DOHH2 (cell line): Measurements from ENCODE around the gene BRAP.

Experiments used
- H3F3A ChIP-seq: fragments of 200-600 bp; sonication (generic), shearing (Covaris generic); 2 replicates; pipeline ENCODE4 v1.6.0; 2016; ENCODE audit warnings: antibody characterized with exemption, mild to moderate bottlenecking; ENCODE audit not compliant: control insufficient read depth, insufficient read depth
- H3K27ac ChIP-seq: fragments of 200-600 bp; sonication (generic); 2 replicates; pipeline ENCODE4 v1.5.1; 2014; ENCODE audit warnings: low read depth, mild to moderate bottlenecking, low read length, moderate library complexity
- H3K27me3 ChIP-seq: fragments of 200-600 bp; sonication (generic); 2 replicates; pipeline ENCODE4 v1.6.1; 2014; ENCODE audit warnings: mild to moderate bottlenecking, low read length, mixed read lengths; ENCODE audit not compliant: control insufficient read depth
- H3K36me3 ChIP-seq: fragments of 200-600 bp; sonication (generic); 2 replicates; pipeline ENCODE4 v1.6.1; 2014; ENCODE audit warnings: mild to moderate bottlenecking, low read length, moderate library complexity, mixed read lengths; ENCODE audit not compliant: control insufficient read depth
- H3K4me1 ChIP-seq: fragments of 200-600 bp; sonication (generic); 2 replicates; pipeline ENCODE4 v1.6.1; 2014; ENCODE audit warnings: mild to moderate bottlenecking, low read length, mixed read lengths; ENCODE audit not compliant: control insufficient read depth
- H3K4me2 ChIP-seq: fragments of 200-600 bp; sonication (generic); 2 replicates; pipeline ENCODE4 v1.6.0; 2014; ENCODE audit warnings: mild to moderate bottlenecking, low read length, moderate library complexity
- H3K4me3 ChIP-seq: fragments of 200-600 bp; sonication (generic); 2 replicates; pipeline ENCODE4 v1.5.1; 2014; ENCODE audit warnings: mild to moderate bottlenecking, low read length, mixed read lengths
- H3K79me2 ChIP-seq: fragments of 200-600 bp; sonication (generic); 2 replicates; pipeline ENCODE4 v1.6.1; 2014; ENCODE audit warnings: mild to moderate bottlenecking, low read length, mixed read lengths; ENCODE audit not compliant: control insufficient read depth
- H3K9me2 ChIP-seq: fragments of 200-600 bp; sonication (generic); replicated peaks from 2 replicates; pipeline ENCODE4 v1.6.1; 2014; ENCODE audit warnings: mild to moderate bottlenecking, low read length, mixed read lengths; ENCODE audit not compliant: control insufficient read depth
- H3K9me3 ChIP-seq: fragments of 200-600 bp; sonication (generic); 2 replicates; pipeline ENCODE4 v1.6.1; 2014; ENCODE audit warnings: antibody characterized with exemption, low read length, mixed read lengths; ENCODE audit not compliant: control insufficient read depth, insufficient read depth
- H4K20me1 ChIP-seq: fragments of 200-600 bp; sonication (generic); 2 replicates; pipeline ENCODE4 v1.6.0; 2014; ENCODE audit warnings: low read depth, mild to moderate bottlenecking, antibody characterized with exemption, low read length, moderate library complexity; ENCODE audit not compliant: control insufficient read depth, insufficient read depth
- EZH2phosphoT487 ChIP-seq: fragments of 200-600 bp; sonication (generic); IDR thresholded peaks from 2 replicates; pipeline ENCODE4 v1.6.1; 2017; ENCODE audit warnings: borderline replicate concordance, mild to moderate bottlenecking, antibody characterized with exemption, low read length, moderate library complexity, mixed read lengths
- TF ChIP-seq, protein P1 (sequence below): fragments of 200-600 bp; sonication (generic); IDR thresholded peaks from one replicate; pipeline ENCODE4 v1.5.1; 2014; ENCODE audit warnings: antibody characterized with exemption, mild to moderate bottlenecking, low read depth, low read length; ENCODE audit not compliant: poor library complexity, severe bottlenecking

Gene BRAP

DNA sequence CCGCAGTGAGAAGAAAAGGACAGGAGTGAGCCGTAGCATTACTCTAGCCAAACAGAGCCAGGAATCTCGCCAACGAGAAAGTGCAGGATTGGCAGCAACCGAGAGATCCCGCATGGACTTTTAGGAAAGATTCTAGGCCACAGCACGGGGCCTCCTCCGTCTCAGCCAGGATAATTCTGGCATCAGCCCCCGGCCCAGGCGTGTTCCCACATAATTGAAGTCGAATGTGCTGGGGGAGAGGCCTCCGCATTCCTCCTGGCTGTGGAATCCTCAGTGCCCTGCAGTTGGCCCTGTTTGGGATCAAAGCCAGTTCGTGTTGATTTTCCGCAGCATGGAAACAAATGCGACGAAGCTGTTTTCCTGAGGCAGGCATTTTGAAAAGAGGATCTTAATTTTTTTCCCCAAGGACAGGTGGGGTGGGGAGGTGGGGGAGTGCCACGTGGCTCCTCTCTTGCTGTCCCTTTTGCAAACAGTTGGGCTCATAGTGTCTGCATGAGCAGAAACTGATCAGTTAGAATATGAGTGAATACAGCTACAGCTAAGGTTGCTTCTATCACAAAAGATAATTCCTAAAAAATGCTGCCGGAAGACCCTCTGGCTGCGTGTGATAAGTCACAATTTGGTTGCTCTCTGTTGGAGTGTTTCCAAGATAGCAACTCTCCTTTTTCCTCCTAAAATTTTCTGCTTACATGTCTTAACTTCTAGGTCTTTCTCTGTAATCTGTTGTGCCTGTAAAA is 49.4 kb downstream of the BRAP start:
- no peaks in the 10 kb centered on the region for H3K27me3 ChIP-seq
- H3K4me2 ChIP-seq = no peak overlapping the region
- TF ChIP-seq EZH2phosphoT487 = no peak
- TF ChIP-seq, protein P1, sequence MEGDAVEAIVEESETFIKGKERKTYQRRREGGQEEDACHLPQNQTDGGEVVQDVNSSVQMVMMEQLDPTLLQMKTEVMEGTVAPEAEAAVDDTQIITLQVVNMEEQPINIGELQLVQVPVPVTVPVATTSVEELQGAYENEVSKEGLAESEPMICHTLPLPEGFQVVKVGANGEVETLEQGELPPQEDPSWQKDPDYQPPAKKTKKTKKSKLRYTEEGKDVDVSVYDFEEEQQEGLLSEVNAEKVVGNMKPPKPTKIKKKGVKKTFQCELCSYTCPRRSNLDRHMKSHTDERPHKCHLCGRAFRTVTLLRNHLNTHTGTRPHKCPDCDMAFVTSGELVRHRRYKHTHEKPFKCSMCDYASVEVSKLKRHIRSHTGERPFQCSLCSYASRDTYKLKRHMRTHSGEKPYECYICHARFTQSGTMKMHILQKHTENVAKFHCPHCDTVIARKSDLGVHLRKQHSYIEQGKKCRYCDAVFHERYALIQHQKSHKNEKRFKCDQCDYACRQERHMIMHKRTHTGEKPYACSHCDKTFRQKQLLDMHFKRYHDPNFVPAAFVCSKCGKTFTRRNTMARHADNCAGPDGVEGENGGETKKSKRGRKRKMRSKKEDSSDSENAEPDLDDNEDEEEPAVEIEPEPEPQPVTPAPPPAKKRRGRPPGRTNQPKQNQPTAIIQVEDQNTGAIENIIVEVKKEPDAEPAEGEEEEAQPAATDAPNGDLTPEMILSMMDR = no peak
- no peaks in the 10 kb centered on the region for H3K9me3 ChIP-seq
- 0 out of 2 replicates have a peak, but pooled peaks cover 8% of the 10 kb centered on the region for H3K36me3 ChIP-seq
- H4K20me1 ChIP-seq = no peaks in the 10 kb centered on the region
- H3F3A ChIP-seq = no peaks in the 10 kb centered on the region
- H3K27ac ChIP-seq = no peak overlapping the region
- H3K9me2 ChIP-seq = no peaks in the 10 kb centered on the region
- H3K4me3 ChIP-seq = no peak overlapping the region
- H3K4me1 ChIP-seq = no peaks in the 10 kb centered on the region
- no peaks in the 10 kb centered on the region for H3K79me2 ChIP-seq

DNA sequence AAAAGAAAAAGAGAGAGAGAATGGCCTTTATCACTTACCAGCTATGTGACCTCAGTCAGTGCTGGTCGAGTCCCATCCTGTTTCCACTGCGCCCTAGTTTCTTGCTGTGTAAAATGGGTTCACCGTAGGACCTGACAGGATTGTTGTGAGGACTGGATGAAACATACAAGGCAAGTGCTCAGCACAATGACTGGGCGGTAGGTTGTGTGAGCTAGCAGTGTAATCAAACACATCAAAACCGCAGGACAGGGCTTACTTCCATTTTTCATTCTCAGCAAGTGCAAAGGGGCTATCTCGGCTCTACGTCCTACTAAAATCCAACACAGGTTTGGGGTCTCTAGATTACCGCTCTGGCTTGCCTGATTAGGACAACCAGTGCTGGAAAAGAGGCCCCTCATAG is 50.2 kb downstream of the BRAP start:
- Histone ChIP-seq H3K4me3 (no peak overlapping the region), H3K27ac (no peak overlapping the region), H3K4me1 (no peaks in the 10 kb centered on the region), H4K20me1 (no peaks in the 10 kb centered on the region), H3K27me3 (no peaks in the 10 kb centered on the region), H3K9me3 (no peaks in the 10 kb centered on the region), H3K79me2 (no peaks in the 10 kb centered on the region), H3K9me2 (no peaks in the 10 kb centered on the region), H3K36me3 (0 out of 2 replicates have a peak, but pooled peaks cover 7% of the 10 kb centered on the region), H3K4me2 (no peak overlapping the region), H3F3A (no peaks in the 10 kb centered on the region)
- TF ChIP-seq, protein P1 = no peak
- no peak for TF ChIP-seq EZH2phosphoT487

DNA sequence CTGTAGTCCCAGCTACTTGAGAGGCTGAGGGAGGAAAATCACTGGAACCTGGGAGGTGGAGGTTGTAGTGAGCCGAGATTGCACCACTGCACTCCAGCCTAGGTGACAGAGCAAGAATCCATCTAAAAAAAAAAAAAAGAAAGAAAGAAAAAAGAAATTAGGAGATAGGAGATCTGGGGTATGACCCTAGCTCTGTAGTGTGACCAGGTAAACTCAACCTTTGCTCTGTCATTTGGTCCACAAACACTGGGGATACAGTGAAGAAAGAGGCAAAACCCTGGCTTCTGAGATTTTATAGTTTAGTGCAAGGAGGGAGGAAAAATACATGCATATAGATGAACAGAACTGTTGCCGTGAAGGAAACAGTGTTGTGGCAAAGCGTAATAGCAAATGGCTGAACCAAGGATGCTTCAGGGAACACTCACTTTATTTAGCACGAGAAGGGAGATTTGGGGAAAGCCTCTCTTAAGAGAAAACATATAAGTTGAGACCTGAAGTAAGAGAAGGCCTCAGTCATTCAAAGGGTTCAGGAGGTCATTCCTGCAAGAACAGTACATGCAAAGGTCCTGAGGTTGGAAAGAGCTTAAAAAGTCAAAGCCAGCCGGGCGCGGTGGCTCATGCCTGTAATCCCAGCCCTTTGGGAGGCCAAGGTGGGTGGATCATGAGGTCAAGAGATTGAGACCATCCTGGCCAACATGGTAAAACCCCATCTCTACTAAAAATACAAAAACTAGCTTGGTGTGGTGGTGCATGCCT is 57.1 kb downstream of the BRAP start:
- TF ChIP-seq EZH2phosphoT487 = no peak
- TF ChIP-seq, protein P1 = no peak
- Histone ChIP-seq H3K9me2 (no peaks in the 10 kb centered on the region), H4K20me1 (no peaks in the 10 kb centered on the region), H3K79me2 (no peaks in the 10 kb centered on the region), H3K4me2 (no peak overlapping the region), H3K36me3 (no peaks in the 10 kb centered on the region), H3K27ac (no peak overlapping the region), H3K4me3 (no peak overlapping the region), H3F3A (no peaks in the 10 kb centered on the region), H3K4me1 (no peaks in the 10 kb centered on the region), H3K9me3 (no peaks in the 10 kb centered on the region), H3K27me3 (no peaks in the 10 kb centered on the region)
